Astrocyte of the cerebellum (primary cell): ENCODE measurements around the gene ZNF200.
A peak's percentile ranks its signal among the peaks of the same experiment; 100 is the strongest.
"Not testable (repeated sequence)": the region's sequence is repeated elsewhere in the genome, so short reads cannot be mapped to it uniquely, and the experiment has no call there.

ENCODE experiments used
- DNase-seq: peaks from one replicate; pipeline ENCODE4 v3.0.0-alpha.2; 2011; ENCODE audit warnings: low read depth
- H3K4me3 ChIP-seq: 2 replicates; pipeline ENCODE4 v1.5.1; 2011; ENCODE audit warnings: mild to moderate bottlenecking, low read depth, low read length, moderate library complexity
- in situ Hi-C: cut with HindIII; loops from 2 replicates; pipeline ENCODE4 v1.10.0; 2017; ENCODE audit warnings: low sequenced_read_pairs
- TF ChIP-seq, protein P1 (sequence below): IDR thresholded peaks from 2 replicates; pipeline ENCODE4 v1.5.1; 2012; ENCODE audit warnings: low read length, low read depth, moderate library complexity, mild to moderate bottlenecking; ENCODE audit errors: missing control alignments

The ZNF200 gene

DNA sequence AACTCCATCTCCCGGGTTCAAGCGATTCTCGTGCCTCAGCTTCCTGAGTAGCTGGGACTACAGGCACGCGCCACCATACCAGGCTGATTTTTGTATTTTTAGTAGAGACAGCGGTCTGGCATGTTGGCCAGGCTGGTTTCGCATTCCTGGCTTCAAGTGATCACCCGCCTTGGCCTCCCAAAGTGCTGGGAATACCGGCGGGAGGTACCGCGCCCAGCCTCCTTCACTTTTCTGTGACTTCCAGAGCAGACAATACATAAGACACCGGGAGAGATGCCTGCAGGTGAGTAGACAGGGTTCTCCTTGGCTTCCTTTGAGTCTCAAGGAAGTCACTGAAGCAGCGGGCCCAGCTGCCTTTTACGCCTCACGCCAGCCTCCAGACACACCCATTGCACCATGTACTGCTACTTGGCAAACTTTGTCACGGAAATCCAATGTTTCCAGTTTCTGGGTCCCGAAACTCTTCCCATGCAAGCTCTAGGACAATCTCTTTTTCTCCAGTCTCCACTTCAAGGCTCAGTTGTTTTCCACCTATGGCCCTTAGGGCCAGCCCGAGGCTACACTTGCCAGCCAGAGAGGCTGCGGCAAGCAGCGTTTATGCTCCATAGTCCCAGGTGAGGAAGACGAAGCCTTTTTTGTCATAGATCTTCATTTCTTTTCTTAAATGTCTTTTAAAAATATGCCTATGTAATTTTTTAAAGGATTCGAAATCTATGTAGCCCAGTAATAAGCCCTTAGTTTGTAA, 47.8 kb downstream of the ZNF200 start:
- no peak for DNase-seq
- no peak overlapping the region for H3K4me3 ChIP-seq
- TF ChIP-seq, protein P1, sequence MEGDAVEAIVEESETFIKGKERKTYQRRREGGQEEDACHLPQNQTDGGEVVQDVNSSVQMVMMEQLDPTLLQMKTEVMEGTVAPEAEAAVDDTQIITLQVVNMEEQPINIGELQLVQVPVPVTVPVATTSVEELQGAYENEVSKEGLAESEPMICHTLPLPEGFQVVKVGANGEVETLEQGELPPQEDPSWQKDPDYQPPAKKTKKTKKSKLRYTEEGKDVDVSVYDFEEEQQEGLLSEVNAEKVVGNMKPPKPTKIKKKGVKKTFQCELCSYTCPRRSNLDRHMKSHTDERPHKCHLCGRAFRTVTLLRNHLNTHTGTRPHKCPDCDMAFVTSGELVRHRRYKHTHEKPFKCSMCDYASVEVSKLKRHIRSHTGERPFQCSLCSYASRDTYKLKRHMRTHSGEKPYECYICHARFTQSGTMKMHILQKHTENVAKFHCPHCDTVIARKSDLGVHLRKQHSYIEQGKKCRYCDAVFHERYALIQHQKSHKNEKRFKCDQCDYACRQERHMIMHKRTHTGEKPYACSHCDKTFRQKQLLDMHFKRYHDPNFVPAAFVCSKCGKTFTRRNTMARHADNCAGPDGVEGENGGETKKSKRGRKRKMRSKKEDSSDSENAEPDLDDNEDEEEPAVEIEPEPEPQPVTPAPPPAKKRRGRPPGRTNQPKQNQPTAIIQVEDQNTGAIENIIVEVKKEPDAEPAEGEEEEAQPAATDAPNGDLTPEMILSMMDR = no peak
- in situ Hi-C loops = no loop called here

DNA sequence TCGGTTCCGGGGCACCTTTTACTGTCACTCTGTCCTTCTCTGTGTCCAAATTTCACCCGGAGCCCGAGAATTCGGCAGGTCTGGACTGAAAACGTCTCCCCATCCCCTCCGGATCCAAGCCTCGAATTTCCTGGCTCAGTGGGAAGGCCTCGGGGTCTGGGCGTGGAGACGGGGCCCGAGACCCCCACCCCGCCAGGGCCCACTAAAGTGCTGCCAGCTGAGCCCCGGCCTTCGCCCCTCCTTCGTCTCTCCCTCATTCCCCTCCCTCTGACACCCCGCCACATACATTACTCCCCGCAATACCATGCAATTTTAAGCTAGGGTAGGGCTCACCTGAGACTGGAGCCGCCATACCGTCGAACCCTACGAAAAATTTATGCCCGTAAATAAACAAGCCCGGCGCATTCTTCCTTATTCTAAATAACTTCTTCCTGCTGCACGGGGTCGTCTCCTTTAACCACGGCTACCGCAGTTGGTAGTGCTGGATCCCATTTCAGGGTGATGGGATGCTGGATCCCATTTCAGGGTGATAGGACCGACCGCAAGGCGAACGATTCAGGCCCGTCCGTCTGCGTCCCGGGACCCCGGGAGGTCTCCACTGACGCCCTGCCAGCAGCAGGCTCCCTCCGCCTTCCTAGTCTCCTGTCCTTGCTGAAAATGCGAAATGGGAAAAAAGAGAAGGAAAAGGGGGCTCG, 51.4 kb downstream of the ZNF200 start:
- no peak for DNase-seq
- TF ChIP-seq, protein P1 = no peak
- H3K4me3 ChIP-seq = peak overlapping the region; percentile 43
- in situ Hi-C loops = no loop called here

DNA sequence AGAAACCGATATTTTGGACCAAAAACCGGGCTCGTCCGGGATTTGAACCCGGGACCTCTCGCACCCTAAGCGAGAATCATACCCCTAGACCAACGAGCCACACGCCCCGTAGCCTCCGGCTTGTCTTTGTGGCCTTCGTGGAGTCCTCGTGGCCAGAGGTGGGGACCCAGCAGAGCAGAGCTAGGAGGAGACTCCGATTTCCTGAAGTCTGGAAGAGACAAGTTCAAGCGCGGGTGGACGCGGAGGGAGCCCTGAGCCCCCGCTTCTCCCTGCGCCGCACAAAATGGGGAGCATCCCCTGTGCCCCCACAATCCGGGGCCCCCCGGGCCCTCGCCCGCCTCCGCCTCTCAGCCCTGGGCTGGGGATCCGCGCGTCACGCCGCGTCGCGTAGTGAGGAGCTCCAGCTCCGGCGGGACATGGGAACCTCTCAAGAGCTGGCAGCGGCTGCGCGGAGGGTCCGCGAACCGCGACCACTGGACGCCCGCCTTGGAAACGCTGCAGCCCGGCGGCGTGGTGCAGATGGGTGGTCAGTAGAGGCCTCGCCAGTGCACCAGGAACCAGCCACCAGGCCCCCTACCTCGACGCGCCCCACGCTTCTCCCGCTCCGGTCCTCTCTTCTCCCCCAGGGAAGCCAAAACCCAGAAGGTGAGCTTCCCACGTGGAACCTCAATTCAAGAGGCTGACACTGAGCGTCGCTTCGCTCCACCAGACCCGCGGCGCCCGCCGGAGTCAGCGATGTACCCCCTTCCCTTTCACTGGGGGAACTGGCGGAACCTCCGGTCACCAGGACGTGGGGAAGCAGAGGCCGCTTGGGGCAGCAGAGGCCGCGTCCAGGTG, 52.1 kb downstream of the ZNF200 start:
- DNase-seq = no peak
- in situ Hi-C loops = no loop called here

DNA sequence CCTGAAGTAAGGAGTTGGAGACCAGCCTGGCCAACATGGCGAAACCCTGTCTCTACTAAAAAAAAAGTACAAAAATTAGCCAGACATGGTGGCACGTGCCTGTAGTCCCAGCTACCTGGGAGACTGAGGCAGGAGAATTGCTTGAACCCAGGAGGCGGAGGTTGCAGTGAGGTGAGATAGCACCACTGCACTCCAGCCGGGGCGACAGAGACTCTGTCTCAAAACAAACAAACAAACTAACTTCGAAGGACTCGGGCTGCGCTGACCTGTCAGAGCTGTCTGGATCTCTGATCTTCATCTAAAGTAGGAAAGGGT, 52.7 kb downstream of the ZNF200 start:
- in situ Hi-C loops, H3K4me3 ChIP-seq, DNase-seq: not testable (repeated sequence)

More for the DNA sequence above, 52.1 kb downstream of the ZNF200 start:
- H3K4me3 ChIP-seq = peak overlapping the region; percentile 43
- TF ChIP-seq, protein P1 = peak; percentile 46

DNA sequence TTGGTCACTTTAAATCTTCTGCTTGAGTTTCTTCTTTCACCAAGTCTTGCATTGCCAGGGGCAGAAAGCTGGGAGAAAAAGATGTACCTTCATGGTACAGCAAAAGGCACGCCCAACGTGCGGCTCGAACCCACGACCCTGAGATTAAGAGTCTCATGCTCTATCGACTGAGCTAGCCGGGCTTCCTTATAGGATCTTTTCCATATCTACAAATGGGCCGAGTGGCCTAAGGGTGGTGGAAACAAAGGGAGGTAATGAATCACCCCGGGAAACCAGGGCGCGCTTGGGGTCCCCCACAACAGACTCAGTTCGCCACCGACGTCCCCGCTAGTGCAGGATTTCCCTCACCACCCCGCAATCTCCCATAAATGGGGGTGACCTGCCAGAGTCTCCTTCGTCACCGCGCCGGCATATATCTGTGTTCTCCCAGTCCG, 54.5 kb downstream of the ZNF200 start:
- TF ChIP-seq, protein P1 = no peak
- in situ Hi-C loops = no loop called here
- no peak for DNase-seq
- no peak overlapping the region for H3K4me3 ChIP-seq

DNA sequence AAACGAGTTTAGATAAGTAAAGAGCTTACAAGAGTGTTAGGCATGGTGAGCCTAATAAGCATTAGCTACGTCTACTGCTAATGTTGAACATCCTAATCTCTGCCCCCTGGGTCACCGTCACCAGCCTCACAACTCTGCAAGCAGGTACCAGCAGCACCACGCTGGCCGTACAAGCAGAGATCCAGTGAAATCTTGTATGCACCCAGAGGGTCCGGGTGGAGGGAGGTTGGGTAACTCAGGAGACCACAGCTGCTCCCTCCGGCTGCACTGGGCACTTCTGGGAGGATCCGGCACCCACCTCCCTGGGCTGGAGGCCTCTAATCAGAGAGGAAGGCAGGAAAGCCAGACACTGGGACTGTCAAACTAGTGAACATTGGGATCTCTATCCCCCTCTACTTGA, 55.3 kb downstream of the ZNF200 start:
- no peak overlapping the region for H3K4me3 ChIP-seq
- DNase-seq = no peak
- in situ Hi-C loops = no loop called here
- TF ChIP-seq, protein P1 = no peak
